Activated CD4-positive, alpha-beta T cell treated with anti-CD3 and anti-CD28 coated beads, Interleukin-2, Interleukin-6, amounts not matched to agents 100 ng/mL and 50 ng/mL, durations not matched to agents 16 hours and 8 hours (primary cell): ENCODE results near the gene ITSN2.

Source experiments
- DNase-seq: peaks from one replicate; pipeline ENCODE4 v3.0.0-alpha.2; 2020

ITSN2 gene

DNA sequence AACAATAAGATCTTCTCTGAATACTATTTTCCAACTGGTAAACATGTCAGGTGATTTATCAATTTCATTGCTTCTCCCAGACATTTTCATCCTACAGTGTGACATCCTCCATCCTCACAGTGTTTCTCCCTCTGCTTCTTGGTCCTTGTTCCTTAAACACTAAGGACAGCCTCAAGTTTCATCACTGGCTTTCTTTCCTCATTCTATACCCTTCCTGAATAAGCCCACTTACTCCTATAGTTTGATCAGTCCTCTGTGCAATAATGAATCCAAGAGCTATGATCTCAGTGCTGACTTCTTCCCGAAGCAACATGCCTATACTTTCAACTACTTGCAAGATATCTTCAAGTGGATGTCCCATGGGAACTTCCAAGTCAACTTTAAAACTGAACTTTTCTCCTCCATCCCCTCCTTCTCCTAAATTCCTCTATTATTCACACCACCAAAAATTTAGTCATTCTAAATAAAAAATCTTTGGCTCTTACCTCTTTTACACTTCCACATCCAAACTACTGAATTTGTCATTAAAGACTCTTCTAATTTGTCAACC lies 97.8 kb downstream of the ITSN2 start:
- no peak for DNase-seq

DNA sequence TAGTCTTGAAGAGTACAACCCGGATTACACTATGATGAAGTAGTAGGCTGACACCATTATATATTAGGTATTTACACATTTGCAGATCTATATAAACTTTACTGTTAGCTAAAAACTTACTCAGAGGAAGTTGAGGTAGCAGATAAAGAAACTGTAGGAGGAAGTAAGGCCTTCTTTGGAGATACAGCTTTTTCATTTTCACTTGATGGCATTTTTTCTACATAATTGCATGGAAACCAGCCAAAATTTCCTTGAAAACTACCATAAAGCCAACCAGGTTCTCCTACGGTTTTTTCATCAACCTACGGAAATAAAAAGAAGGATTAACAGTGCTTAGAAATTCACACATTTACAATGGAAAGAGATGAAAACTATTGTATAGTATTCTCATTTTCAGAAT lies 98.9 kb downstream of the ITSN2 start:
- DNase-seq, result peak; percentile 5

DNA sequence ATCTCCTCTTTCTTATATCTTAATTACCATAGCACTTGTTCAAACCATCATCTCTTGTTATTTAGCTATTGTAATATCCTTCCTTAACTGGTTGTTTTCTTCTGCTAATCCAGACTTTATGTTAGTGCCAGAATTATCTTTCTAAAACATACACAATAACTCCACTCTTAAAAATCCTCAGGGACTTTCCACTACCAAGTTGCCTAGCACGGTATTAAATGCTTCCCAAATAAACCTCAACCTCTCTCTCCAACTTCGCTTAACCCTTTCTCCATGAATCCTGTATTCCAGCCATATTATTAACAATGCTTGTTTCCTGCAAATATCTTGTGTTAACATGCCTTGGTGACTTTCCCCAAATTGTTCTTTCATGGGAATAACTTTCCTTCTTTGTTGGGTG lies 101.0 kb downstream of the ITSN2 start:
- DNase-seq, result no peak

DNA sequence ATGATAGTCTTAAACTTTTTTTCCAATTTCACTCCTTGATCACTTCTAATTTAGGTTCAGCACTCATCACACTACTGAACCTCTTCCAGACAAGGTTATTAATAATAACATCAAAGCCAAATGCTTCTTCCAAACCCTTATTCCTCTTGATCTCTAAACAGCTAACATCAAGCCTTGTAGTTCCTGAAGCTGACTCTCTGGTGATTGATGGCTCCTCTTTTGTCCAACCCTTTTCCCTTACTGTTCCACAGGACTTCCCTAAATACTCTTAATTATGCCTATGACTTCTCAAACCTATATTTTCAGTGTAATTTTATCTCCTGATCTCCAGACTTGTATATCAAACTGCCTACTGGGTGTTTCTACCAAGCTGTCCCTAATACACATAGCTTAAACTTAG lies 101.6 kb downstream of the ITSN2 start:
- DNase-seq, result no peak

DNA sequence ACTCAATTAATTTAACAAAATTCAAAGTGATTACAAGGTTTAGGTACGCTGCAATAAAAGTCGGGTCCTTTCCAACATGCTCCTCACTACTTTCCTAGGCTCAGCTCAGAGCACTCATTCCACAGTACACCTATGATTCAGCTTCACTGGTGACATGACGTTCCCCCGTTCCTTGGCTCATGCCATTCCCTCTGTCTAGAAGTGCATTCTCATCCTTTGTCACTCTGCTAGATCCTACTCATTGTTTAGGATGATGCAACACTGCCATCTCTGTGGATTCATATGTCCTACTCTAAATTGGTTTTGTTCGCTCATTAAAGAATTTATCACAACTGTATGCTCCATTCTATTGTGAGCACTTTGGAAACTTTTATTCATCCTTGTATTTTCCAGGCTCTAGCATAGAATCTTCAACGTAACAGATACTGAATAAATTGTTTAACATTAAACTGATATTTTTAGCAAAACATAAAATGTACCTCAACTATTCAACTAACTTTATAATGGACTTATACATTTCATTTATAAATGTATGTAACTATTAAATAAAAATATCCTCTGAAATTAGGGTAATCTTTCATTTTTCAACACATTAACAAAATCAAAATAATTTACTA lies 106.9 kb downstream of the ITSN2 start:
- DNase-seq, result no peak

DNA sequence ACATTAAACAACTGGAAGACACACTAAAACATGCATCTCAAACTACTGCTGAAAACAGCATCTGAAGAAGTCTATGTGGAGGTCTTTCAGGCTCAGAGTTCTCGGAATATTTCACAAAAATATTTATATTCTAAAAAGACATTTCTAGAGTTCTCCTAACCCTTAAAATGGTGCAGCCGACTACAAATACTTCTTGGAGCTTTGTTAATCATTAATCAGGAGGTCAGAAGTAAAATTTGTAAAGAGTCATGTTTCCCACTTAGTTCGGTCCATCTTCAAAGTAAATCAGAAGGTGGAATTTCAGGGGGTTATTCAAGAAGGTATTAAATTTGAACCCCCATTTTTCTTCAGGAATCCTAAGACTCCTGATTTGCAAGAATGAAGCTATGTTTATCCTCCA lies 112.7 kb downstream of the ITSN2 start:
- no peak for DNase-seq

DNA sequence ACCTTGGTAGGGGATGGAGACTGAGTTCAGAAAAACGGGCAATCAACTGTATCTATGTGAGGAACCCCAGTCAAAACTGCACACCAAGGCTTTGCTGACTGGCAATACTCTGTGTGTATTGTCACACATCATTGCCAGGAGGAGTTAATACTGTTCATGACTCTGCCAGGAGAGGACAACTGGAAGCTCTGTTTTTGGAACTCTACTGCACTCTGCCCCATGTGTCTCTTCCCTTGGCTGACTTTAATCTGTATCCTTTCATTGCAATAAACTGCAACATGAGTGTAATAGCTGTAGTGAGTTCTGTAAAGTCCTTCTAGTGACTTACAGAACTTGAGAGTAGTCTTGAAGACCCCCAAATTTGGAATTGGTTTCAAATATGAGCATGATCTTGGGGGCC lies 113.2 kb downstream of the ITSN2 start:
- DNase-seq, result no peak

DNA sequence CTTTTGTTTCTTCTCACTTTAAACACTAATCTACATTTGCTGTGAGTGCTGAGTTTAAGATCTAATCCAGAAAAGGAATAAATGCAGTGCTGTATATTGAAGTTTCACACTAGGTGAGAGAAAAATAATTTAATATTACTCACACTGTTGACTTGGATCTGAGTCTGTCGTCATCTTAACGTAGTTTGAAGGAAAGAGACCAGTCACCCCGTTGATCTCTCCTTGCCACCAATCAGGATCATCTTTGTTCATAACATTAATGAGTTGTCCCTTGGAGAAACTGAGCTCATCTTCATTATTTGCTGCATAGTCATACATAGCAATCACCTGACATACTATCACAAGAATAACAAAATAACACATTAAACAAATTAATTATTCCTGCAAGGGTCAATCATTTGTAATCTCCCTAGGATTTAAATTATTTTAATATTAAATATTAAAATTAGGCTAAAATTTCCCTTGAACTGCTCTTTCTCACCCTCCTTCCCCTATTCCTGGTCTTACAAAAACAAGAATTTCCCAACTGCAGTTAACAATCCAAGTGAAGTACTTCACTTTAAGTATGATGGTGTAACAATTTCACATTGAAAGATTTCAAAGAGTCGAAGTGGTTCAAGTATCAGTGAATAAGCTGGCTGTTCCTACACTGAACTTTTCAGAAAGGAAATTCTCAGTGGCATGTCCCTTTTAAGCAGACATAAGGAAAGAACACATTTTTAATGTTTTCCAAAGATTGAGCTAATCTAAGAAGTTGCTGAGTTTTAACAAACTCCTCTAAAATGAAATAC lies 114.2 kb downstream of the ITSN2 start:
- no peak for DNase-seq

DNA sequence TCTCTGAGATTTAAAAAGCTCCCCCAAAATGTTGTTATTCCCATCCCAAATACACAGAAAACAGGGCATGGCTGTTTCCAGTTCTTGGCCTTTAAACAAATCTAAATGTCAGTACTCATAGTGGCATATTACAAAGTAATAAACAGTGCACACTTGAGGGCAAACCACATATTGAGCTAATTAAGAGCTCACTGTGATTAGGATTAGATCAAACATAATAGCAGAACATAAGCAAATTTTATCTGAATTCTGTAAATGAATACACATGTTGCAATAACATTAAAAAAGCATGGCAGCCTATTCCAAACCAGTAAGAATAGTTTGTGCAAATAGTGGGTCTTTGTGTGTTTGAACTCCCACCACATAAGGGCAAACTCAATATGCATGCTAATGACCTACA lies 118.8 kb downstream of the ITSN2 start:
- DNase-seq, result no peak

DNA sequence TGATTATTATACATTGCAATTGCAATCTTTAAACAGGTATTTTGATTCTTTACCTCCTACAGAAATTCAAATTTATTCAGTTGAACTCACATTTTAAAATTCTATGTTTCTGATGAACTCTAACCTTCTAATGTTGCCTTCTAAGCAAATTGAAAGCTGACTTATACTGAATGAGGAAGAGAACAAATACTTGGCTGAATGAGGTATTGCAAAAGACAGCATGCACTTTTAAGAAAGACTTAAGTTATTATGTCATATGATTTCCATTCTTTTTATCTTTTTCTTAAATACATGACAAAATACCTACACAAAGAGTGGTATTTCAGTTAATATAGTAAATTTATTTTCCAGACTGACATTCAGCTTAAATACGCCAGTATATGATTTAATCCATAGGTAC lies 120.8 kb downstream of the ITSN2 start:
- no peak for DNase-seq

DNA sequence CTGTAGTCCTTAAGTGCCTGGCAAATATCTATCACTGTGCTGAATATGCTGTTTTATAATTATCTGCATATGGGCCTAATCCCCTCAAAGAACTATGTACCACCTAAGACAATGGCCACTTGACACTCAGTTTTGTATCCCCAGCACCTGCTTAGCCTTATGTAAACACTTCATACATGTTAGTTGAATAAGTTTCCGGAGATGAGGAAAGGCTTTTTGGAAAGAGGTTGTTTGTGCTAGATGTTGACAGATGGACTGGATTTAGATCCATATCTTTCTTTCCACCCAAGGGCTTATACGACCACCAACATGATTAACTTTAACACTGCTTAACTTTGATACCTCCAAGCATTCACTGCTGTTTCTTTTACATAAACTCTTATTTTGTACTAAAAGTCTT lies 122.2 kb downstream of the ITSN2 start:
- no peak for DNase-seq

DNA sequence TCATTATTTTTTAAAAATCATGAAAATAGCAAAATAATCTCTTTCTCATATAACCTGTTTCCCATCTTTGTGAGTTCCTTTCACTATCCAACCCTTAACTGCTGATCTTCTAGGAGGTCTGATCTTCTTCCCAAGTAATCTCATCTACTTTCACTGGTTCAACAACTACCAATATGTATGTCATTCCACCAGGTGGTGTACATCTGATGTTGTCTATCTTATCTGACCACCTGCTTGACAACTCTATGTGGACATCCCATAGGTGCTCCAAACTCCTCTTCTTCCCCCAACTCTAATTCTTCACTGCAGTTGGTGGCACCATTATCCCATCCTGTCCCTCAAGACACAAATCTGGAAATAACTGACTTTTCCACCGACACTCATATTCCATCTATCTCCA lies 123.0 kb downstream of the ITSN2 start:
- DNase-seq, result no peak

DNA sequence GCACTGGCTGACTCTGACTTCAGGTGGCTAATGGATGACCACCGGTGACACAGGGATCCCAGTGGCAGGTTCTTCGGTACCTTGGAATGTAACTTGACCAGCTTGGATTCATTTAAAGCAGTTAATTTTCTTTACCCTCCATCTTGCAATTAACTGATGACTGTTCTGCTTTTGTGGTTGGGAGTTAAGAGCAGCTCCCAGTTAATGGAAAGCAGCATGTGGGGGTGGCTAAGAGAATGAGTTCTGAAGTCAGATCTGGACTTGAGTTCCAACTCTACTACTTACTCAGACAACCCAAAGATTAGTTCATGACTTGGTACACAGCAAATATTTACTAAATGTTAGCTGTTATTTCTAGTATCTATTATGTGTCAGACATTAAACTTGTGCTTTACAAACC lies 127.0 kb downstream of the ITSN2 start:
- no peak for DNase-seq

DNA sequence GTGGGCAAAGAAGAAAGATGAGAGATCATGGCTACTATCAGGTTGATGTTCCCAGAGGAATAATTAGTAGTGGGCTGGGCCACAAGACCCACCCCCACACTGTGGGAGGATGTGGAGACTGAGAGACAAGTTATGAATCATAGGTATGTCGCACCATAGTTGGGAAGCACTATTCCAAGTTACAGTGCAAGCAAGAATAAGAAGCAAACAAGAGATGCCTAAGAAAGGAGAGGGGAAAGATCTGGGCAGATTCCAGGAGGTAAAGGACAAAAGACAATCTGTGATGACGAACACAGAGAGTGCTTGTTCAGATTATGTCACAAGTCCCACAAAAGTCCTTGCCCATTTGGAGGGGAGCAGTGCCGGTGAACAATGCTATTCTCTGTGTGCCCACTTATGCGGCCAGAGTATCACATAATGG lies 128.9 kb downstream of the ITSN2 start:
- no peak for DNase-seq

DNA sequence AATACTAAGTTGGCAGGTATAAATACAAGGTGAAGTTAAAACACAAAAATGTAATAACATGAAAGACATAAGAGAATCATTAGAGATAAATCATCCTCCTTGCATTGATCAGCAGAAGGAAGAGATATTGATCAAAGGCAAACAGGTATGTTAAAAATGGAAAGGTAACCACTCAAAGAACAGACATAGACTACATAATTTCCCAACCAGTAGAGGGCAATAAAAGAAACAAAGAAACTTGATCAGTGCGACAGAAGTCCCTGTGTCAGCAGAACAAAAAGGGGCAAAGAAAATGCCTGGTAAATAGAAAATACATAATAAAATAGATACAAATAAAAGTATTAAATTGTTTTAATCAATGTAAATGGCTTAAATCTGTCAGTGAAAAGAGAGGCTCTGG lies 131.9 kb downstream of the ITSN2 start:
- DNase-seq, result no peak

DNA sequence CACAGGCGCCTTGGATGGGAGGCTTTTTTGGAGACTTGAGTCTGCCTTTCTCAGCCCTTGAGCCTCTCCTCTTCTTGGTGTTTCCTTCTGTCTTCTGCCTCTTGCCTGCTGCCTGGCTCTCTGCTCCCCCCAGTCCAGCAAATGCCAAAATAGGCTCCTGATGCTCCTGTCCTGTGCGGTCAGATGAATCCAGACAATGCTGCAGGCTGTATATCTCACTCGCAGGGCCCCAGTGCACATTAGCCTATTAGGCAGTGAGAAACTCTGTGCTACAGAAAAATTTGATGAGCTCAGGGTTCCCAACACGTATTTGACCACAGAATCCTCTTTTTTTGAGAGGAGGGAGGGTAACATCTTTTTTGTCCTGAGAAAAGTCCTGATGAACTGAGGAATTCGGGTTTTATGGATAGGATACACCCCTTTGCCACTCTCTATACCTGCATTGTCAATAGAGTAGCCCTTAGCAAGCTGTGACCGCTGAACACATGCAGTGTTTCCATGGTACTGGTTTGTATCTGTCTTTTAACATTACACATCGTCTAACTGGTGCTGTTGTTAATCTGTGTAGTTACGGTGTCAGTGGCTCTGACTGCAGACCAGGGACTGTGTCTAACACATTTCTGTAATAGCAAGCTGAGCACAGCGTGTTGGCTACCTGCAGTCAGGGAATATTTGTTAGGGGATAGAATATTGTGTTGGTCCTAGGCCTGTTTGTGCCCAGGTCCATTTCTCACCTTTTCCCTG lies 134.7 kb downstream of the ITSN2 start:
- DNase-seq, result no peak

DNA sequence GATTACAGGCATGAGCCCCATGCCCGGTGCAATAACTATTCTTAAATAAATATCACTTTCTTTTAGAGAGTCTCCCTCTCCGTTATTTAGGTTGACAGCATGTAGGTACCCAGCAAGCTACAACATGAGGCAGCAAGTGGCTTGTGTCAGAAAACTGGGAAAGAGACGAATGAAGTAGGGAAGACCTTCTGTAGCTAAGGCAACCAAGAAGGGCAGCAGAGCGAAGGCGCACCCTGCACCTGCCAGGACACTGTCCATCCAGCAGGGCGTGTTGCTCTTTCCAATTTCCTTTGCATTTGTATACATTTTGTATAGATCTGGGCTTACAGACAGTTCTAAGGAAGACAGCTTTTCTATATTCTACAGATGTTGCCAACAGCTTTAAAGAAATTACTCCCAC lies 137.4 kb downstream of the ITSN2 start:
- no peak for DNase-seq

DNA sequence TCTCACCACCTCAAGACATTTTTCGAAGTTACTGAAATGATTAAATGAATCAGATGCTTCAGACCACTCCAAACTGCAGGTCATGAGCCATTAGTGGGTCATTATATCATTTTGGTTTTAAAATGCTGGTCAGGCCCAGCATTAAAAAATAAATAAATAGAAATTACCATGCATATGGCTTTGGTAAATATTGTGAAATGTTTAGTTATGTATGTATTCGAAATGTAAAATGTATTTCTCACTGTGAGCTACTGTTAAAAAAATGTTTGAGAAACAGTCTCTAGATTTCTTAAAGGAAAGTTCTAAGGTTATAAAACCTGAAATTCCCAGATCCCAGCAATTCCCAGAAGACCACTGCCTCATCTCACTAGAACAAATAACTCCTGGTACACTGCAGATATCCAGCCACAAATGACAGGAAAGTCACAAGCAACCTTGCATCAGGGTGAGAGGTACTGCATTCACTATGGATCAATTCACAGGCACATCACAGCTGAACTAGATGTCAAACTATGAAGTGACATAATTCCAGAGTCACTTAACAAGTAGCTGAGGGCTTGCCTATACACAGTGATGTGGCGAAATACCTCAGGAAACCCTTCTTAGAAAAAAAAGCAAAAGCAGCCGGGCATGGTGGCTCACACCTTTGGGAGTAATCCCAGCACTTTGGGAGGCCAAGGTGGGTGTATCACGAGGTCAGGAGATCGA lies 138.8 kb downstream of the ITSN2 start:
- DNase-seq, result no peak

DNA sequence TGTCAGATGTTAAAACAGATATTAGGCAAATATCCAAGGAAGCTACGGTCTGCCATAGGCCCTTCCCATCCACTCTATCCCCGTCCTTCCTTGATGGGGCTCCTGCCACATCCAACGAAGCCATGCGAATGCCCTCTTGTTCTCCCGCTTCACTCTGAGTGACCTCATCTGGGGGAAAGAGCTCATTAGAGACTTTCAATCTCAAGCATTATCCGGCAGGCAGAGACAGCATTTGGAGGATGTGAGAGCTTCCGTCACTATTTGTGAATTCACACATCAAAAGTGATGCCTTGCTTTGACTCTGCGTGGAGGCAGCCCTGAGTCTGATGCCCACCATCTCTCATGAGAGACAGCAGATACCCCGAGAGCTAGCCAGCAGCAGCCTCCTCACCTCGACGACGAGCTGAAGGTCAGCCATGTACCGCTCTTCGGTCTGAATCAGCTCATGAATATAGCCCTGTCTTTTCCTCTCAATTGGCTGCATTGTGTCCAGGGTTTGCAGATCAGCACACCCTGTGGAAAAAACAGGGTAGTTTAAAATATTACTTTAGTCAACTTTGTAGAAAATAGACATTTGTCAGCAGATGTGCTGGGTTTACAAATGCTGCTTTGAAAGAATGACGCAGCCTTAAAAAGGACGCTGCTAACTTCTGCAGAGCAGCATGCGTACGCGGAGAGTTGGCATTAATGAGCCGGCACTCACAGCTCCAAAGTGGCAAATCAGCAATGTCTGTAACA lies 139.6 kb downstream of the ITSN2 start:
- no peak for DNase-seq

DNA sequence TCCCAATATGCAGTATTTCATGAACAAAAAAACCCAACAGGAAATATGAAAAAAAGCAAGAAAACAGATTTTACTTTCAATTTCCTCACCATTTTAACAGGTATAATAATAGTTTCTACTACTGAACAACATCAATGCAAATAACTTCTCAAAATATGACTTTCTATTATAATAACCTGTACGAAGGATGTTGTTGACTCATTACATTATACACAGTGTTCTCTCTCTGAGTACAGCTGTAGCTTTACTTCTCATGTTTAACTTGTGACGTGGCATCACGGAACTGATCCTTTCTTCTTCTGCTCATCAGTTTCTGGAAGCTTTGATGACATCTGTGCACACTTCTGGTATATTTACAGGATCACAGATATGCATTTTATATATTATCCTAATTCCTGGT lies 145.5 kb downstream of the ITSN2 start:
- peak; percentile 42 for DNase-seq

DNA sequence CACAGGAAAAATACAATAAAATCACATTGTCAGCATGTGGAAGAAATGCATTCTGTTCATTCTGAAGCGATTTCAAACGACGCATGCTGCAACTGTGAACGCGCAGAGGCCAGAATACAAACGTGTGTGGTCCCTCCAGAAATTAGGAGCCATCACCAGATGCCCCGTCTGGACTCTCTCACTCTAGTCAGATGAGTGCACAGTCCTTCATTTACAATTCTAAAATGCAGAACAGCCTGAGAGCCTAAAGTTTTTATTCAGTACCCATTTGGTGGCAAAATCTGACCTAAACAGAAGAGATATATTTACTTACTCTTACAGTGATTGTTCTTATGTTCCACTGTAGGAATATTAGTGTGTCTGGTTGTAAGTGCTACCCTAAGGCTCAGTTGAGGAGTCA lies 148.9 kb downstream of the ITSN2 start:
- DNase-seq, result no peak

DNA sequence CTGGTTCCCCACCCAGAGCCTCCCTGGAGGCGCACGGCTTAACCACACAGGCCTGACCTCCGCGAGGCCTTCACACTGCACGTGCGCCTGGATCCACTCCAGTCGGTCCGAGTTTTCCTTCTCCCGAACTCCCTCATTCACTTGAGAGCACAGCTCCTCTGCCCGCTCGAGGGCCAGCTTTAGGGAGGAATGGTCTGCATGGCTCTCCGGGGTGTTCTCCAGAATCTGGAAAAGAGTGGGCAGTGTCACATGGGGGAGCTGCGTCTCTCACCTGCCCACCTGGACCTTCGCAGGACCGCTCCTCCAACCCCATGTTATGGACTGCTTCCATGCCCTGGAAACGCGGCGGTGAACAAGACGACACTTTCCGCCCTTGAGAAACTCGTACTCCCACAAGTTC lies 149.6 kb downstream of the ITSN2 start:
- DNase-seq, result no peak

DNA sequence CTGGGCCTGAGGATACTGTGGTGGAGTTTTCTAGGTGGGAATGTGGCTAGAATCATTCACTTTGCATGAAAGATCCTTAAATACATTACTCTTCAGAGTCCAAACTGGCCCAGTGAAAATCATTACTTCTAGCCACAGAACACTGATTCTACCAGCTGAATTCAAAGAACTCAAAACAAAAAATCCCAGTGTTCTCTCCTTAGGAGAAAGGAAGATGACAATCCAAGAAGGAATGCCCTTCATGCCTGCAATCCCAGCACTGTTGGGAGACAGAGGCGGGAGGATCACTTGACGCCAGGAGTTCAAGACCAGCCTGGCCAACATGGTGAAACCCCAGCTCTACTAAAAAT lies 150.3 kb downstream of the ITSN2 start:
- no peak for DNase-seq
